NCI-H128 (cell line): ENCODE data around the gene PRR19.

Source experiments
- DNase-seq: peaks from one replicate; lab custom pipeline; 2025; ENCODE audit not compliant: unreplicated experiment; lab: John Stamatoyannopoulos, UW

PRR19 gene

GRCh38 chr19:42270346-42271044 is 31.4 kb upstream of the PRR19 start:
- DNase-seq: no peak

GRCh38 chr19:42271045-42271419 is 30.9 kb upstream of the PRR19 start:
- DNase-seq: no peak

GRCh38 chr19:42271861-42272534 is 29.9 kb upstream of the PRR19 start:
- no peak for DNase-seq

- no peak for DNase-seq
Measured at GRCh38 chr19:42272535-42272897, 29.4 kb upstream of the PRR19 start.

- DNase-seq: no peak
Measured at GRCh38 chr19:42272989-42273406, 28.9 kb upstream of the PRR19 start.

- DNase-seq: no peak
Measured at GRCh38 chr19:42273407-42274064, 28.4 kb upstream of the PRR19 start.

GRCh38 chr19:42274065-42274682 is 27.8 kb upstream of the PRR19 start:
- no peak for DNase-seq

GRCh38 chr19:42275103-42275502 is 26.8 kb upstream of the PRR19 start:
- no peak for DNase-seq

- no peak for DNase-seq
Measured at GRCh38 chr19:42275517-42275916, 26.4 kb upstream of the PRR19 start.

GRCh38 chr19:42276284-42276683 is 25.6 kb upstream of the PRR19 start:
- DNase-seq: no peak

- no peak for DNase-seq
Measured at GRCh38 chr19:42276821-42277220, 25.1 kb upstream of the PRR19 start.

GRCh38 chr19:42277821-42278451 is 24.0 kb upstream of the PRR19 start:
- DNase-seq: no peak

- no peak for DNase-seq
Measured at GRCh38 chr19:42278452-42279154, 23.3 kb upstream of the PRR19 start.

GRCh38 chr19:42279155-42279901 is 22.6 kb upstream of the PRR19 start:
- no peak for DNase-seq

- DNase-seq: peak; percentile 85
Measured at GRCh38 chr19:42279902-42280814, 21.8 kb upstream of the PRR19 start.

GRCh38 chr19:42280815-42281145 is 21.2 kb upstream of the PRR19 start:
- DNase-seq: no peak

GRCh38 chr19:42281146-42281826 is 20.6 kb upstream of the PRR19 start:
- DNase-seq: peak; percentile 22
